ENCODE measurements around the gene TGFBR3L. TPM values are rescaled to one million over a fixed set of nuclear protein-coding genes. Genes with fewer than 3 reads are reported as not detected.

The TGFBR3L gene
- total and polyA plus RNA-seq, 10 of the 15 experiments (the other 5 are each of a cell fraction or from before 2014, with no cell fraction given), result 0.20 to 0.23 TPM; not detected in 8

- Histone ChIP-seq H3K9me3 (replicated peaks; ENCODE audit: control insufficient read depth, insufficient read depth, low read length) (no peaks in the 10 kb centered on the region), H3K36me3 (ENCODE audit: control insufficient read depth in 2 of 2, insufficient read depth in 2 of 2, low read length in 1 of 2) (no peaks in the 10 kb centered on the region), H3K4me3 (no peak overlapping the region), H3K4me2 (ENCODE audit: control insufficient read depth, insufficient read depth) (no peak overlapping the region), H3K79me2 (ENCODE audit: control insufficient read depth, insufficient read depth, low read length) (no peaks in the 10 kb centered on the region), H3K4me1 (ENCODE audit: control insufficient read depth, insufficient read depth, low read length) (no peaks in the 10 kb centered on the region), H2AFZ (ENCODE audit: control insufficient read depth, low read depth, low read length) (no peak overlapping the region), H3K27ac (ENCODE audit: control insufficient read depth, insufficient read depth) (no peak overlapping the region), H3K27me3 (replicated peaks in 1 of 2; ENCODE audit: control insufficient read depth in 2 of 2, insufficient read depth in 2 of 2, low read length in 1 of 2) (no peaks in the 10 kb centered on the region; a peak in 1 of 4 replicates), H3K9ac (ENCODE audit: control insufficient read depth, insufficient read depth, low read length) (no peak overlapping the region), H4K20me1 (ENCODE audit: control insufficient read depth, insufficient read depth) (no peaks in the 10 kb centered on the region)
- FAIRE-seq (no peak), ATAC-seq (no peak), DNase-seq (ENCODE audit: low read depth, low spot score) (no peak)
- ChIA-PET POLR2A (interaction anchor here (1.1 kb wide), 1 partner anchor 24 kb away, joined by 4 read pairs; no protein-coding TSS in a partner anchor), CTCF (interaction anchor here (0.6 kb wide), 1 partner anchor 15 kb away, joined by 3 read pairs; no protein-coding TSS in a partner anchor), RAD21 (ENCODE audit: unreplicated experiment) (no interaction called here), SMC1A (ENCODE audit: uncharacterized antibody, unreplicated experiment) (no interaction called here)
- intact Hi-C loops (cut with micrococcal nuclease; ENCODE audit: unreplicated experiment) (no loop called here), in situ Hi-C loops (cut with MboI) (no loop called here)
- TF ChIP-seq STAT3 (IDR thresholded peaks at IDR 0.05; ENCODE audit: low read depth, low read length) (no peak), KLF5 (IDR thresholded peaks at IDR 0.05; ENCODE audit: partially characterized antibody) (no peak), IKZF1 (conservative IDR thresholded peaks at IDR 0.05) (no peak), POU2F2 (IDR thresholded peaks at IDR 0.05; ENCODE audit: borderline replicate concordance, low read depth, low read length) (no peak), ESRRA (IDR thresholded peaks at IDR 0.05; ENCODE audit: low read length) (no peak)
- WGBS (ENCODE audit: insufficient coverage, insufficient replicate concordance, low lambda C conversion rate, missing lambda C conversion rate), result 43% methylated on average over 11 of the region's 11 CpGs
- BruUV-seq (replicated peaks), result no TSS peak
Observed at GRCh38 chr19:7897292-7897691, 17.3 kb upstream of the TGFBR3L start.

- no peak for FAIRE-seq
- no peaks in the 10 kb centered on the region for H3K27me3 ChIP-seq (replicated peaks in 1 of 2; ENCODE audit: control insufficient read depth in 2 of 2, insufficient read depth in 2 of 2, low read length in 1 of 2)
- TF ChIP-seq POLR2AphosphoS2 (IDR thresholded peaks at IDR 0.05; ENCODE audit: low read depth, low read length) (no peak), ETV6 (conservative IDR thresholded peaks at IDR 0.05 in 1 of 2, IDR thresholded peaks at IDR 0.05 in 1 of 2; ENCODE audit: borderline replicate concordance in 1 of 2, low read depth in 1 of 2) (no peak), ASH2L (IDR thresholded peaks at IDR 0.05; ENCODE audit: borderline replicate concordance, low read depth) (no peak), BRCA1 (IDR thresholded peaks at IDR 0.05; ENCODE audit: low read depth, low read length) (no peak), MYC (IDR thresholded peaks at IDR 0.05; ENCODE audit: insufficient read depth, insufficient read length, insufficient replicate concordance, low read length, severe bottlenecking) (no peak), TCF7 (IDR thresholded peaks at IDR 0.05; ENCODE audit: borderline replicate concordance) (no peak), EZH2 (IDR thresholded peaks at IDR 0.05; ENCODE audit: borderline replicate concordance, control insufficient read depth, low read depth, low read length) (no peak), RFX5 (IDR thresholded peaks at IDR 0.05; ENCODE audit: low read depth, low read length) (no peak), IRF4 (IDR thresholded peaks at IDR 0.05; ENCODE audit: low read depth, low read length) (no peak), MTA3 (IDR thresholded peaks at IDR 0.05; ENCODE audit: borderline replicate concordance, low read length) (no peak), CREB1 (IDR thresholded peaks at IDR 0.05; ENCODE audit: low read depth) (no peak), RELB (IDR thresholded peaks at IDR 0.05; ENCODE audit: low read depth) (no peak)
Observed at GRCh38 chr19:7898967-7899366, 15.7 kb upstream of the TGFBR3L start.

More at GRCh38 chr19:7898967-7899366, 15.7 kb upstream of the TGFBR3L start:
- H3K4me1 ChIP-seq (ENCODE audit: control insufficient read depth, insufficient read depth, low read length), result peaks cover 6% of the 10 kb centered on the region
- no peak overlapping the region for H3K27ac ChIP-seq (ENCODE audit: control insufficient read depth, insufficient read depth)
- in situ Hi-C loops (cut with MboI), result no loop called here
- ChIA-PET RAD21 (ENCODE audit: unreplicated experiment) (interaction anchor here (1.0 kb wide), 1 partner anchor 331 kb away, joined by 3 read pairs; no protein-coding TSS in a partner anchor), CTCF (interaction anchor here (1.3 kb wide), 1 partner anchor 30 kb away, joined by 3 read pairs; no protein-coding TSS in a partner anchor), SMC1A (ENCODE audit: uncharacterized antibody, unreplicated experiment) (no interaction called here), POLR2A (no interaction called here)
- 75% methylated on average over 16 of the region's 16 CpGs for WGBS (ENCODE audit: insufficient coverage, insufficient replicate concordance, low lambda C conversion rate, missing lambda C conversion rate)
- no peak for DNase-seq (ENCODE audit: low read depth, low spot score)
- no peak overlapping the region for H2AFZ ChIP-seq (ENCODE audit: control insufficient read depth, low read depth, low read length)
- no peak overlapping the region for H3K4me2 ChIP-seq (ENCODE audit: control insufficient read depth, insufficient read depth)
- H3K9me3 ChIP-seq (replicated peaks; ENCODE audit: control insufficient read depth, insufficient read depth, low read length), result no peaks in the 10 kb centered on the region
- no peak for ATAC-seq
- H3K9ac ChIP-seq (ENCODE audit: control insufficient read depth, insufficient read depth, low read length), result no peak overlapping the region
- intact Hi-C loops (cut with micrococcal nuclease; ENCODE audit: unreplicated experiment), result no loop called here
- no peaks in the 10 kb centered on the region for H4K20me1 ChIP-seq (ENCODE audit: control insufficient read depth, insufficient read depth)
- H3K4me3 ChIP-seq, result no peak overlapping the region
- H3K36me3 ChIP-seq (ENCODE audit: control insufficient read depth in 2 of 2, insufficient read depth in 2 of 2, low read length in 1 of 2), result no peaks in the 10 kb centered on the region
- BruUV-seq (replicated peaks), result no TSS peak
- H3K79me2 ChIP-seq (ENCODE audit: control insufficient read depth, insufficient read depth, low read length), result peaks cover 7% of the 10 kb centered on the region

Data from GM12878 (cell line).